Activated CD8-positive, alpha-beta T cell treated with anti-CD3 and anti-CD28 coated beads for 36 hours (primary cell): Measurements from ENCODE around the gene CLEC16A. TPM values are rescaled to one million over a fixed set of nuclear protein-coding genes. Genes with fewer than 3 reads are reported as not detected.
"Not testable (repeated sequence)": the region's sequence is repeated elsewhere in the genome, so short reads cannot be mapped to it uniquely, and the experiment has no call there.

Experiments used
- ATAC-seq: fragments of 200-7000 bp; cut with Tn5 transposase; one replicate; pipeline ENCODE4 v1.10.0; 2021; ENCODE audit warnings: mild to moderate bottlenecking, moderate library complexity
- CTCF ChIA-PET: fragments of 350-600 bp; sonication (Branson Sonifier 250); formaldehyde crosslinking; loops from one replicate; lab custom pipeline; 2021; ENCODE audit warnings: antibody characterized with exemption; lab: Charles Lee
- POLR2A ChIA-PET: fragments of 350-600 bp; sonication (Branson Sonifier 250); formaldehyde crosslinking; loops from one replicate; lab custom pipeline; 2021; ENCODE audit warnings: antibody characterized with exemption; lab: Charles Lee
- DNase-seq: peaks from one replicate; pipeline ENCODE4 v3.0.0-alpha.2; 2020
- H3K27ac Mint-ChIP-seq: one replicate; pipeline ENCODE4 v1.8.0; 2021; ENCODE audit warnings: mild to moderate bottlenecking, mixed read lengths
- H3K27me3 Mint-ChIP-seq: one replicate; pipeline ENCODE4 v1.8.0; 2021; ENCODE audit warnings: mixed read lengths
- H3K36me3 Mint-ChIP-seq: one replicate; pipeline ENCODE4 v1.8.0; 2021; ENCODE audit warnings: low read depth, mixed read lengths
- H3K4me1 Mint-ChIP-seq: one replicate; pipeline ENCODE4 v1.8.0; 2021; ENCODE audit warnings: low read depth, mixed read lengths
- H3K4me3 Mint-ChIP-seq: one replicate; pipeline ENCODE4 v1.8.0; 2021; ENCODE audit warnings: mild to moderate bottlenecking, moderate library complexity, mixed read lengths
- H3K9me3 Mint-ChIP-seq: one replicate; pipeline ENCODE4 v1.8.0; 2021; ENCODE audit warnings: mixed read lengths
- intact Hi-C: fragments of 100-400 bp; cut with micrococcal nuclease; formaldehyde crosslinking; loops from one replicate; pipeline ENCODE4 v1.10.0; 2022
- total RNA-seq, 2 experiments: library from RNA; stranded (reverse); gene quantifications; one replicate each; pipeline ENCODE4 v1.2.3, GENCODE V29; 2021
- TF ChIP-seq, protein P1 (sequence below): fragments of 200-600 bp; IDR thresholded peaks from one replicate; pipeline ENCODE4 v1.8.0; 2022; ENCODE audit warnings: antibody characterized with exemption, mild to moderate bottlenecking

The CLEC16A gene
- total RNA-seq, 2 experiments from 2014 or later, result 20.4 to 21.7 TPM

DNA sequence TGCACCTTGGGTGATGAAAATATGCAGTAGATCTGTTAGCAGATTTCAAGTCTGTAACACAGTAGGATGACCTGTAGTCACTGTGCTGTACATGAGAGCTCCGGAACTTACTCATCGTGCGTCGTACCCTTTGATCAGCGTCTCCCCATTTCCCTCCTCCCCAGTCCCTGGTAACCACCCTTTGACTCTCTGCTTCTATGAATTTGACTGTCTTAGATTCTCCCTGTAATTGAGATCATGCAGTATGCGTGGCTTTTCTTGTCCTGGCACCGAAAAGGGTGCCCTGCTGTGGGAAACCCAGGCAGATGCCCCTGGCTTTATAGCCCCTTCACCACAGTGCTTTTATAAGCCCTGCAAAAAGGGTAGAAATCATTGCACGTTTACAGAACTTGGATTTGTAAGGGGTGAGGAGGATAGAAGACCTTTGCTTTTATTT is 20.5 kb downstream of the CLEC16A start:
- CTCF ChIA-PET, result interaction anchor here (0.7 to 6.7 kb wide), 39 partner anchors 10 to 750 kb away, joined by 3 to 121 read pairs (median 6); partner anchors contain the start of gene SOCS1

DNA sequence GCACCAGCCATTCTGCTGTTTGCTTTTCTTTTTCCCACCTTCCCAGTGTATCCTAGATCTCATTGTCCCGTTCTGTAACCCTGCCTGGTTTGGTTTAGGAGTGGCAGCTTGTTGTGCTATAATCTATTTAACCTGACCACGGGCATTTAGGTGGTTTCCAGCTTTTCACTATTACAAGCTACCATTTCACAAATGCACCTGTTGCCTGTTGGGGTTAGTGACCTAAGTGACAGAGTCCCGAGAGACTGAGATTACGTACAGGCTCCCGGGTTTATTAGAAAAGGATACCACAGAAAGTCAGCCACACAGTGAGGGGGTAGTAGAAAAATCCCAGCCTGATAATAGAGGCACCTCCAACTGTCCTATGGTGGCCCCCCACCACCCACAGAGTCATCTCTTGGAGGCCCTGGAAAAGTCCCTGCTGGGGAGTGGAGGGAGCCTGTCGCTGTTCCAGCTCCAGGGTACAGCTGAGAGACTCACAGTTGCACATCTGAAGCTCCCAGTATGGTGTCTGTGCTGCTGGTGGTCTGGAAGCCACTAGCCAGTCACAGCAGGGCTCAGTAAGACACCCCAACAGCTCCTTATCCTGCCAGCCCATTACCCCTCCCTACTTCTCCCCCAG is 21.2 kb downstream of the CLEC16A start:
- POLR2A ChIA-PET, result interaction anchor here (0.7 to 8.3 kb wide), 7 partner anchors 8 to 449 kb away, joined by 3 to 94 read pairs (median 4); partner anchors contain the start of gene SOCS1
- TF ChIP-seq, protein P1, sequence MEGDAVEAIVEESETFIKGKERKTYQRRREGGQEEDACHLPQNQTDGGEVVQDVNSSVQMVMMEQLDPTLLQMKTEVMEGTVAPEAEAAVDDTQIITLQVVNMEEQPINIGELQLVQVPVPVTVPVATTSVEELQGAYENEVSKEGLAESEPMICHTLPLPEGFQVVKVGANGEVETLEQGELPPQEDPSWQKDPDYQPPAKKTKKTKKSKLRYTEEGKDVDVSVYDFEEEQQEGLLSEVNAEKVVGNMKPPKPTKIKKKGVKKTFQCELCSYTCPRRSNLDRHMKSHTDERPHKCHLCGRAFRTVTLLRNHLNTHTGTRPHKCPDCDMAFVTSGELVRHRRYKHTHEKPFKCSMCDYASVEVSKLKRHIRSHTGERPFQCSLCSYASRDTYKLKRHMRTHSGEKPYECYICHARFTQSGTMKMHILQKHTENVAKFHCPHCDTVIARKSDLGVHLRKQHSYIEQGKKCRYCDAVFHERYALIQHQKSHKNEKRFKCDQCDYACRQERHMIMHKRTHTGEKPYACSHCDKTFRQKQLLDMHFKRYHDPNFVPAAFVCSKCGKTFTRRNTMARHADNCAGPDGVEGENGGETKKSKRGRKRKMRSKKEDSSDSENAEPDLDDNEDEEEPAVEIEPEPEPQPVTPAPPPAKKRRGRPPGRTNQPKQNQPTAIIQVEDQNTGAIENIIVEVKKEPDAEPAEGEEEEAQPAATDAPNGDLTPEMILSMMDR, result no peak
- intact Hi-C loops, result no loop called here
- Mint-ChIP-seq H3K27ac (peak overlapping the region; percentile 84), H3K4me3 (no peak overlapping the region), H3K27me3 (no peaks in the 10 kb centered on the region), H3K4me1 (peaks cover 42% of the 10 kb centered on the region), H3K36me3 (peaks cover 34% of the 10 kb centered on the region), H3K9me3 (peaks cover 8% of the 10 kb centered on the region)
- DNase-seq (peak; percentile 62), ATAC-seq (peak; percentile 49)
- CTCF ChIA-PET, result interaction anchor here (1.0 to 6.7 kb wide), 18 partner anchors 14 to 749 kb away, joined by 3 to 121 read pairs (median 10); partner anchors contain the start of gene SOCS1

More for the DNA sequence above, 20.5 kb downstream of the CLEC16A start:
- TF ChIP-seq, protein P1, result no peak
- peaks cover 8% of the 10 kb centered on the region for H3K9me3 Mint-ChIP-seq
- DNase-seq (peak; percentile 73), ATAC-seq (peak; percentile 77)
- intact Hi-C loops, result no loop called here
- H3K36me3 Mint-ChIP-seq, result peaks cover 36% of the 10 kb centered on the region
- H3K27me3 Mint-ChIP-seq, result no peaks in the 10 kb centered on the region
- POLR2A ChIA-PET, result interaction anchor here (0.8 to 8.3 kb wide), 8 partner anchors 20 to 449 kb away, joined by 3 to 94 read pairs (median 4); partner anchors contain the start of genes CLEC16A and SOCS1
- peak overlapping the region; percentile 78 for H3K27ac Mint-ChIP-seq
- no peak overlapping the region for H3K4me3 Mint-ChIP-seq
- H3K4me1 Mint-ChIP-seq, result peaks cover 42% of the 10 kb centered on the region

DNA sequence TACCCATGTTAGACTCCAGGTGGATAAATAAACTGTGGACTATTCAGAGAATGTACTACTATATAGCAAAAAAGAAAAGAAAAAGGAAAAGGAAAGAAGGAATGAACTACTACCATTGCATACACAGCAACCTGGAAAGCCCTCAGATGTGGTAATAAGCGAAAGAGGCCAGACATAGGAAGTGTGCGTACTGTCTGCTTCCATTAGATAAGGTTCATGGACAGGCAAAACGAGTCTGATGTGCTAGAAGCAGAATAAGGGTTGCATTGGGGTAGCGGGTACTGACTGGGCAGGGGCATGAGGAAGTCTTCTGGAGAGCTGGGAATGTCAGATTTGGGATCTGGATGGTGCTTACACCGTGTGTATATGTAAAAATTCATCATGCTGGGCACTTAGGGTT is 21.8 kb downstream of the CLEC16A start:
- intact Hi-C loops, result no loop called here
- H3K27me3 Mint-ChIP-seq, result no peaks in the 10 kb centered on the region
- H3K36me3 Mint-ChIP-seq, result peaks cover 40% of the 10 kb centered on the region
- ChIA-PET CTCF (interaction anchor here (1.0 to 6.7 kb wide), 8 partner anchors 8 to 438 kb away, joined by 4 to 121 read pairs (median 26); partner anchors contain the start of gene SOCS1), POLR2A (interaction anchor here (0.6 to 8.3 kb wide), 5 partner anchors 8 to 288 kb away, joined by 3 to 94 read pairs (median 4); partner anchors contain the start of gene SOCS1)
- ATAC-seq (no peak), DNase-seq (no peak)
- peaks cover 8% of the 10 kb centered on the region for H3K9me3 Mint-ChIP-seq
- H3K4me1 Mint-ChIP-seq, result peaks cover 42% of the 10 kb centered on the region
- H3K27ac Mint-ChIP-seq, result peak overlapping the region; percentile 84
- TF ChIP-seq, protein P1, result no peak
- no peak overlapping the region for H3K4me3 Mint-ChIP-seq

DNA sequence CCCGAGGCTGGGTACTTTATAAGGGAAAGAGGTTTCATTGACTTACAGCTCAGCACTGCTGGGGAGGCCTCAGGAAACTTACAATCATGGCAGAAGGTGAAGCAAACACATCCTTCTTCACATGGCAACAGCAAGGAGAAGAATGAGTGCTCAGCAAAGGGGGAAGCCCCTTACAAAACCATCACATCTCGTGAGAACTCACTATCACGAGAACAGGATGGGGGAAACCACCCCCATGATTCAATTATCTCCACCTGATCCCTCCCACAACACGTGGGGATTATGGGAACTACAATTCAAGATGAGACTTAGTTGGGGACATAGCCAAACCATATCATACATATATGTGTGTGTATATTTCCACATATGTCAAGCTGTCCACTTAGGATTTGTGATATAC is 22.2 kb downstream of the CLEC16A start:
- CTCF ChIA-PET, result interaction anchor here (1.0 to 6.7 kb wide), 6 partner anchors 9 to 430 kb away, joined by 4 to 121 read pairs (median 26); partner anchors contain the start of gene SOCS1
- intact Hi-C loops, H3K4me3 Mint-ChIP-seq, H3K27me3 Mint-ChIP-seq, H3K9me3 Mint-ChIP-seq: not testable (repeated sequence)
- DNase-seq (peak; percentile 57), ATAC-seq (peak; percentile 11)
- POLR2A ChIA-PET, result interaction anchor here (0.6 to 8.3 kb wide), 3 partner anchors 86 to 288 kb away, joined by 3 to 94 read pairs (median 4); partner anchors contain the start of gene SOCS1
- peaks cover 45% of the 10 kb centered on the region for H3K4me1 Mint-ChIP-seq
- peak overlapping the region; percentile 84 for H3K27ac Mint-ChIP-seq
- peaks cover 43% of the 10 kb centered on the region for H3K36me3 Mint-ChIP-seq

DNA sequence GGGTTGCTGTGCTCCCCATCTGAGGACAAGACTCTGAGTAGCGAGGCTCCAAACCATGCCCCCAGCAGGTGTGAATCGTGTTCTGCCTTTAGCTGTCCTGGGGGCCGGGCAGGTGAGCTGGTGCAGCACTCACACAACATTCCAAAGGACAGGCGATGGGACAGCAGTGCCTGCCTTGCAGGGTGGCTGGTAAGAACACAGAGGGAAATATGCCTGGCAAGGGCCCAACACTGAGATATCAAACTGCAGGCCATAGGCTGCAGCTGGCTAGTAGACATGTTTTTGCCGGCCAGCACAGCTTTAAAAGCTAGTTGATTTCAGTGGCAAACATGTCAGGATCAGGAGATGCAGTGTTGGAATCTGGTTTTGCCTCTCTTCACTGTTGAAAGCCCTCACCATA is 23.6 kb downstream of the CLEC16A start:
- no peaks in the 10 kb centered on the region for H3K27me3 Mint-ChIP-seq
- H3K27ac Mint-ChIP-seq, result no peak overlapping the region
- peaks cover 8% of the 10 kb centered on the region for H3K9me3 Mint-ChIP-seq
- peaks cover 42% of the 10 kb centered on the region for H3K36me3 Mint-ChIP-seq
- H3K4me1 Mint-ChIP-seq, result peaks cover 58% of the 10 kb centered on the region
- DNase-seq (no peak), ATAC-seq (no peak)
- ChIA-PET CTCF (interaction anchor here (1.0 to 5.2 kb wide), 7 partner anchors 12 to 404 kb away, joined by 3 to 44 read pairs (median 3); partner anchors contain the start of gene SOCS1), POLR2A (interaction anchor here (8.3 kb wide), 1 partner anchor 286 kb away, joined by 94 read pairs; the partner anchor contains the start of gene SOCS1)
- no peak overlapping the region for H3K4me3 Mint-ChIP-seq
- TF ChIP-seq, protein P1, result no peak
- intact Hi-C loops, result no loop called here
